IMR-90 (cell line): Measurements from ENCODE around the gene AGAP1. TPM values are rescaled to one million over a fixed set of nuclear protein-coding genes. Genes with fewer than 3 reads are reported as not detected.

Experiments
- ATAC-seq: fragments of 200-7000 bp; cut with Tn5 transposase; 2 replicates; pipeline ENCODE4 v1.9.1; 2020; ENCODE audit warnings: low read depth, mild to moderate bottlenecking, moderate library complexity
- BruUV-seq: library from RNA; stranded (reverse); fragments of 400-500 nt; replicated peaks from 2 replicates; lab custom pipeline; 2021; lab: Mats Ljungman, UMichigan
- CTCF ChIA-PET: fragments of 300-600 bp; formaldehyde crosslinking; extraction: SDS; loops from one replicate; lab custom pipeline; 2021; ENCODE audit warnings: antibody characterized with exemption; lab: Yijun Ruan, JAX
- POLR2A ChIA-PET: fragments of 300-600 bp; sonication (Branson Sonifier 250); formaldehyde crosslinking; loops from one replicate; lab custom pipeline; 2022; ENCODE audit warnings: antibody characterized with exemption; ENCODE audit not compliant: unreplicated experiment; lab: Charles Lee
- DNase-seq: peaks from one replicate; pipeline ENCODE4 v3.0.0; 2013
- H2AFZ ChIP-seq: replicated peaks from 2 replicates; pipeline ENCODE3; 2013; ENCODE audit warnings: low read length, mild to moderate bottlenecking; ENCODE audit not compliant: poor library complexity
- H2AK5ac ChIP-seq: 2 replicates; pipeline ENCODE4 v1.6.1; 2013; ENCODE audit warnings: low read depth, low read length, inconsistent platforms
- H2AK9ac ChIP-seq: replicated peaks from 2 replicates; pipeline ENCODE3; 2013; ENCODE audit warnings: mild to moderate bottlenecking, low read depth, low read length, moderate library complexity; ENCODE audit not compliant: poor library complexity
- H2BK120ac ChIP-seq: 2 replicates; pipeline ENCODE4 v1.6.1; 2013; ENCODE audit warnings: low read depth, low read length, inconsistent platforms
- H2BK15ac ChIP-seq: 3 replicates; pipeline ENCODE4 v1.6.1; 2013; ENCODE audit warnings: low read depth, low read length, inconsistent platforms
- H2BK20ac ChIP-seq: 2 replicates; pipeline ENCODE4 v1.6.1; 2013; ENCODE audit warnings: low read depth, mild to moderate bottlenecking, inconsistent platforms, low read length, moderate library complexity
- H2BK5ac ChIP-seq: 2 replicates; pipeline ENCODE4 v1.6.1; 2013; ENCODE audit warnings: mild to moderate bottlenecking, low read depth, low read length, inconsistent platforms; ENCODE audit not compliant: poor library complexity, severe bottlenecking
- H3K14ac ChIP-seq: replicated peaks from 2 replicates; pipeline ENCODE4 v1.6.1; 2013; ENCODE audit warnings: low read depth, low read length, inconsistent platforms
- H3K18ac ChIP-seq: 2 replicates; pipeline ENCODE4 v1.6.1; 2013; ENCODE audit warnings: low read depth, low read length, control low read depth
- H3K23ac ChIP-seq: 2 replicates; pipeline ENCODE4 v1.6.1; 2013; ENCODE audit warnings: low read depth, low read length, inconsistent platforms
- H3K27ac ChIP-seq: 2 replicates; pipeline ENCODE4 v1.5.1; 2013; ENCODE audit warnings: mild to moderate bottlenecking, control low read depth, low read length; ENCODE audit not compliant: insufficient read depth
- H3K27me3 ChIP-seq: 2 replicates; pipeline ENCODE4 v1.6.1; 2013; ENCODE audit warnings: low read length; ENCODE audit not compliant: control insufficient read depth, insufficient read depth
- H3K36me3 ChIP-seq: 2 replicates; pipeline ENCODE4 v1.6.1; 2013; ENCODE audit warnings: low read length, mixed read lengths; ENCODE audit not compliant: control insufficient read depth, insufficient read depth
- H3K4ac ChIP-seq: 2 replicates; pipeline ENCODE4 v1.6.1; 2013; ENCODE audit warnings: low read depth, low read length, inconsistent platforms
- H3K4me1 ChIP-seq: 2 replicates; pipeline ENCODE4 v1.6.1; 2013; ENCODE audit warnings: low read length, mixed read lengths; ENCODE audit not compliant: control insufficient read depth, insufficient read depth
- H3K4me2 ChIP-seq: 2 replicates; pipeline ENCODE4 v1.6.1; 2013; ENCODE audit warnings: low read depth, mild to moderate bottlenecking, control low read depth, low read length, moderate library complexity
- H3K4me3 ChIP-seq: 2 replicates; pipeline ENCODE4 v1.5.1; 2013; ENCODE audit warnings: low read depth, mild to moderate bottlenecking, control low read depth, low read length, moderate library complexity; ENCODE audit not compliant: insufficient read depth
- H3K56ac ChIP-seq: 2 replicates; pipeline ENCODE4 v1.6.1; 2013; ENCODE audit warnings: low read length, inconsistent platforms; ENCODE audit not compliant: insufficient read depth; ENCODE audit errors: extremely low read depth
- H3K79me1 ChIP-seq, 2 experiments: 2 replicates each; pipeline ENCODE4 v1.6.1; 2013; ENCODE audit warnings: low read length in 2 of 2, inconsistent platforms in 1 of 2, low read depth in 1 of 2
- H3K9ac ChIP-seq: 2 replicates; pipeline ENCODE4 v1.6.1; 2013; ENCODE audit warnings: low read depth, low read length, control low read depth
- H3K9me1 ChIP-seq: 2 replicates; pipeline ENCODE4 v1.6.1; 2013; ENCODE audit warnings: low read length, inconsistent platforms; ENCODE audit not compliant: insufficient read depth
- H3K9me3 ChIP-seq: 2 replicates; pipeline ENCODE4 v1.6.1; 2013; ENCODE audit warnings: low read length; ENCODE audit not compliant: control insufficient read depth, insufficient read depth
- H4K20me1 ChIP-seq: 2 replicates; pipeline ENCODE4 v1.6.1; 2013; ENCODE audit warnings: low read length, inconsistent platforms; ENCODE audit not compliant: insufficient read depth
- H4K5ac ChIP-seq: 2 replicates; pipeline ENCODE4 v1.6.1; 2013; ENCODE audit warnings: mild to moderate bottlenecking, low read depth, low read length, control low read depth
- H4K8ac ChIP-seq, 2 experiments: 2 replicates each; pipeline ENCODE4 v1.6.1; 2013; ENCODE audit warnings: low read depth in 2 of 2, low read length in 2 of 2, control low read depth in 1 of 2, inconsistent platforms in 1 of 2
- H4K91ac ChIP-seq: 2 replicates; pipeline ENCODE4 v1.6.1; 2013; ENCODE audit warnings: low read depth, low read length, inconsistent platforms; ENCODE audit not compliant: insufficient read depth
- BHLHE40 ChIP-seq: fragments of 150-350 bp; IDR thresholded peaks from 2 replicates; pipeline ENCODE4 v1.6.1; 2016; ENCODE audit warnings: mild to moderate bottlenecking, low read depth, low read length
- CHD1 ChIP-seq: IDR thresholded peaks from 2 replicates; pipeline ENCODE4 v1.6.1; 2012; ENCODE audit warnings: low read depth, low read length, improper control_type of control experiment
- FOS ChIP-seq: fragments of 150-350 bp; IDR thresholded peaks from 2 replicates; pipeline ENCODE4 v1.6.1; 2016; ENCODE audit warnings: low read depth, low read length
- MAFK ChIP-seq: IDR thresholded peaks from 2 replicates; pipeline ENCODE4 v1.6.1; 2012; ENCODE audit warnings: low read depth, low read length, improper control_type of control experiment
- MAZ ChIP-seq: IDR thresholded peaks from 2 replicates; pipeline ENCODE4 v1.6.1; 2012; ENCODE audit warnings: low read depth, mild to moderate bottlenecking, low read length, improper control_type of control experiment, moderate library complexity, borderline replicate concordance
- MXI1 ChIP-seq: IDR thresholded peaks from 2 replicates; pipeline ENCODE4 v1.6.1; 2012; ENCODE audit warnings: low read depth, mild to moderate bottlenecking, low read length, moderate library complexity, borderline replicate concordance
- NFE2L2 ChIP-seq: fragments of 150-350 bp; IDR thresholded peaks from 2 replicates; pipeline ENCODE4 v1.6.1; 2016; ENCODE audit warnings: low read depth, mild to moderate bottlenecking, low read length
- POLR2A ChIP-seq: IDR thresholded peaks from 2 replicates; pipeline ENCODE4 v1.6.1; 2012; ENCODE audit warnings: mild to moderate bottlenecking, low read depth, low read length
- RAD21 ChIP-seq: IDR thresholded peaks from 2 replicates; pipeline ENCODE4 v1.6.1; 2012; ENCODE audit warnings: low read length, improper control_type of control experiment
- RCOR1 ChIP-seq: IDR thresholded peaks from 2 replicates; pipeline ENCODE4 v1.6.1; 2012; ENCODE audit warnings: mild to moderate bottlenecking, low read length, improper control_type of control experiment; ENCODE audit not compliant: insufficient replicate concordance
- RFX5 ChIP-seq: IDR thresholded peaks from 2 replicates; pipeline ENCODE4 v1.8.0; 2012; ENCODE audit warnings: low read depth, mild to moderate bottlenecking, low read length, moderate library complexity
- SMC3 ChIP-seq: fragments of 150-350 bp; IDR thresholded peaks from 2 replicates; pipeline ENCODE4 v1.6.1; 2016; ENCODE audit warnings: low read depth, mild to moderate bottlenecking, antibody characterized with exemption, low read length, moderate library complexity
- WGBS, 2 experiments: methylation state at CpG; one replicate each; pipeline versions ENCODE4 v1.1.5 to v1.1.7; 2013; ENCODE audit warnings: missing lambda C conversion rate in 2 of 2; ENCODE audit not compliant: insufficient read length in 1 of 2; ENCODE audit errors: extremely low coverage in 2 of 2; 5-methylcytosine and 5-hydroxymethylcytosine counted together
- dilution Hi-C: fragments of 300-500 bp; cut with HindIII; formaldehyde crosslinking; loops from one replicate; pipeline ENCODE4 v1.14.3; 2018; ENCODE audit warnings: low sequenced_read_pairs; ENCODE audit not compliant: unreplicated experiment
- in situ Hi-C: fragments of 300-500 bp; cut with MboI; formaldehyde crosslinking; loops from 3 replicates; pipeline ENCODE4 v1.14.3; 2019; ENCODE audit warnings: low sequenced_read_pairs, inconsistent platforms, mixed read lengths
- intact Hi-C: fragments of 100-400 bp; cut with micrococcal nuclease; formaldehyde crosslinking; loops from 2 replicates; pipeline ENCODE4 v1.10.0; 2022
- polyA plus RNA-seq, 3 experiments: library from polyadenylated mRNA; depleted of rRNA; stranded (reverse); fragments of >200 nt; gene quantifications; 2 replicates each; pipeline ENCODE4 v1.2.3, GENCODE V29; 2012; ENCODE audit warnings: low replicate concordance in 1 of 3
- total RNA-seq: library from RNA; depleted of rRNA; stranded (reverse); fragments of >200 nt; gene quantifications from 2 replicates; pipeline ENCODE4 v1.2.3, GENCODE V29; 2012
- TF ChIP-seq, protein P1 (sequence below): fragments of 150-350 bp; IDR thresholded peaks from 2 replicates; pipeline ENCODE4 v1.6.1; 2017; ENCODE audit warnings: mild to moderate bottlenecking, antibody characterized with exemption, low read length, low read depth
- TF ChIP-seq, protein P2 (sequence below): conservative IDR thresholded peaks from 2 replicates; pipeline ENCODE4 v1.5.1; 2012; ENCODE audit warnings: mild to moderate bottlenecking, low read depth, low read length, improper control_type of control experiment
- TF ChIP-seq, protein P3 (sequence below): fragments of 150-350 bp; IDR thresholded peaks from 2 replicates; pipeline ENCODE4 v1.6.1; 2016; ENCODE audit warnings: low read depth, mild to moderate bottlenecking, low read length, moderate library complexity, borderline replicate concordance

Gene AGAP1
- total and polyA plus RNA-seq, 2 of the 4 experiments (the other 2 are of a cell fraction) = 15.1 to 16.4 TPM

DNA sequence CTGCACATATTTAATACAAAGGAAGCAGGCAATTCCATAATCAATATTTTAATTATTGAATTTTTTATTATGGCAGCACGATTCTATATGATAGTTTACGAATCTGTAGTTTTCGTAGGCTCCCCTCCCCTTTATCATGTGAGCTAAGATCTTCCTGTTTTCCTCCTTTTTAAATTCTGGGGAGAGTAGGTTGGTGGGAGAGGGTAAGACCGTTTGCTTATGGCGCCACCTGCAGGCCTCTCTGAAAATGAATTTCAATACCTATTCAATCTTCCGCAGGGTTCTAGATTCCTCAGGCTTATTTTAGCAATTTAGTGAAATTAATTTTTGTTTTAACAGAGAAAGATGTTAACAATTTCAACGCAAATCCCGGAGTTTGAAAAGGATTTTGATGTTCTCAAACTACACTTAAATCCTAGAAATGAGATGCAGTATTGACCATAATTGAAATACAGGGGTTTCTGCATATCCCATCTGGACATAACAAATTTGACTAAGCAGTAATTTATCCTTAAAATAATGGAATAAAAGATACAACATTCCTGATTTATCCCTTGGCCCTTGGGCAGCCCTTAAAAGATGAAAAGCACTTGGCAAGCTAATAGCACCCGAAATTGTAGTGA lies 687.1 kb downstream of the AGAP1 start:
- no peak overlapping the region for H2AK5ac ChIP-seq
- H3K36me3 ChIP-seq = no peaks in the 10 kb centered on the region
- no peak overlapping the region for H2BK20ac ChIP-seq
- peaks cover 6% of the 10 kb centered on the region; the same call in 1 of the 2 replicates for H3K4me1 ChIP-seq
- H3K56ac ChIP-seq = no peak overlapping the region
- no peak overlapping the region for H3K9ac ChIP-seq
- intact Hi-C loops = loop anchor here (1.0 to 5.0 kb wide), 4 partner anchors 378 to 881 kb away; no protein-coding TSS in a partner anchor
- H3K14ac ChIP-seq = no peak overlapping the region
- dilution Hi-C loops = loop anchor here (25.0 kb wide), 1 partner anchor 394 kb away; no protein-coding TSS in a partner anchor
- no peak overlapping the region for H2BK120ac ChIP-seq
- no CpG with 5 or more reads among the region's 9 CpGs for WGBS, 2 experiments
- no peak overlapping the region for H3K4me2 ChIP-seq
- no peaks in the 10 kb centered on the region for H3K79me1 ChIP-seq
- no TSS peak for BruUV-seq
- in situ Hi-C loops = no loop called here
- H3K4ac ChIP-seq = no peak overlapping the region
- peaks cover 8% of the 10 kb centered on the region; the same call in 1 of the 2 replicates for H3K27me3 ChIP-seq
- ChIA-PET CTCF (interaction anchor here (0.5 to 3.0 kb wide), 10 partner anchors 13 to 415 kb away, joined by 3 to 32 read pairs (median 3); no protein-coding TSS in a partner anchor), POLR2A (no interaction called here)
- H3K9me1 ChIP-seq = no peaks in the 10 kb centered on the region
- no peak overlapping the region for H2AK9ac ChIP-seq
- ATAC-seq (peak; percentile 40), DNase-seq (peak; percentile 65)
- no peak overlapping the region for H2BK5ac ChIP-seq
- H2AFZ ChIP-seq = no peak overlapping the region
- H3K9me3 ChIP-seq = peaks cover 3% of the 10 kb centered on the region; the same call in 1 of the 2 replicates
- no peak overlapping the region for H3K23ac ChIP-seq
- H3K27ac ChIP-seq = no peak overlapping the region
- H4K20me1 ChIP-seq = no peaks in the 10 kb centered on the region
- no peak overlapping the region for H2BK15ac ChIP-seq
- H3K18ac ChIP-seq = no peak overlapping the region
- H4K91ac ChIP-seq = no peak overlapping the region
- no peak overlapping the region for H4K5ac ChIP-seq
- H4K8ac ChIP-seq = no peak overlapping the region
- H3K4me3 ChIP-seq = no peak overlapping the region
- TF ChIP-seq, protein P1, sequence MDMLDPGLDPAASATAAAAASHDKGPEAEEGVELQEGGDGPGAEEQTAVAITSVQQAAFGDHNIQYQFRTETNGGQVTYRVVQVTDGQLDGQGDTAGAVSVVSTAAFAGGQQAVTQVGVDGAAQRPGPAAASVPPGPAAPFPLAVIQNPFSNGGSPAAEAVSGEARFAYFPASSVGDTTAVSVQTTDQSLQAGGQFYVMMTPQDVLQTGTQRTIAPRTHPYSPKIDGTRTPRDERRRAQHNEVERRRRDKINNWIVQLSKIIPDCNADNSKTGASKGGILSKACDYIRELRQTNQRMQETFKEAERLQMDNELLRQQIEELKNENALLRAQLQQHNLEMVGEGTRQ = no peak
- TF ChIP-seq POLR2A (no peak), MAZ (no peak), SMC3 (peak; percentile 86), NFE2L2 (no peak), RFX5 (no peak), MAFK (no peak), FOS (no peak), CHD1 (no peak), BHLHE40 (no peak), RAD21 (peak; percentile 78), MXI1 (no peak), RCOR1 (no peak)
- TF ChIP-seq, protein P2, sequence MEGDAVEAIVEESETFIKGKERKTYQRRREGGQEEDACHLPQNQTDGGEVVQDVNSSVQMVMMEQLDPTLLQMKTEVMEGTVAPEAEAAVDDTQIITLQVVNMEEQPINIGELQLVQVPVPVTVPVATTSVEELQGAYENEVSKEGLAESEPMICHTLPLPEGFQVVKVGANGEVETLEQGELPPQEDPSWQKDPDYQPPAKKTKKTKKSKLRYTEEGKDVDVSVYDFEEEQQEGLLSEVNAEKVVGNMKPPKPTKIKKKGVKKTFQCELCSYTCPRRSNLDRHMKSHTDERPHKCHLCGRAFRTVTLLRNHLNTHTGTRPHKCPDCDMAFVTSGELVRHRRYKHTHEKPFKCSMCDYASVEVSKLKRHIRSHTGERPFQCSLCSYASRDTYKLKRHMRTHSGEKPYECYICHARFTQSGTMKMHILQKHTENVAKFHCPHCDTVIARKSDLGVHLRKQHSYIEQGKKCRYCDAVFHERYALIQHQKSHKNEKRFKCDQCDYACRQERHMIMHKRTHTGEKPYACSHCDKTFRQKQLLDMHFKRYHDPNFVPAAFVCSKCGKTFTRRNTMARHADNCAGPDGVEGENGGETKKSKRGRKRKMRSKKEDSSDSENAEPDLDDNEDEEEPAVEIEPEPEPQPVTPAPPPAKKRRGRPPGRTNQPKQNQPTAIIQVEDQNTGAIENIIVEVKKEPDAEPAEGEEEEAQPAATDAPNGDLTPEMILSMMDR = peak; percentile 81
- TF ChIP-seq, protein P3, sequence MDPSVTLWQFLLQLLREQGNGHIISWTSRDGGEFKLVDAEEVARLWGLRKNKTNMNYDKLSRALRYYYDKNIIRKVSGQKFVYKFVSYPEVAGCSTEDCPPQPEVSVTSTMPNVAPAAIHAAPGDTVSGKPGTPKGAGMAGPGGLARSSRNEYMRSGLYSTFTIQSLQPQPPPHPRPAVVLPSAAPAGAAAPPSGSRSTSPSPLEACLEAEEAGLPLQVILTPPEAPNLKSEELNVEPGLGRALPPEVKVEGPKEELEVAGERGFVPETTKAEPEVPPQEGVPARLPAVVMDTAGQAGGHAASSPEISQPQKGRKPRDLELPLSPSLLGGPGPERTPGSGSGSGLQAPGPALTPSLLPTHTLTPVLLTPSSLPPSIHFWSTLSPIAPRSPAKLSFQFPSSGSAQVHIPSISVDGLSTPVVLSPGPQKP = no peak
